NCI-H187 (cell line): ENCODE data around the gene C1orf74.

Experiments used
- DNase-seq, 2 experiments: peaks; one replicate each; lab custom pipeline; 2025; lab: John Stamatoyannopoulos, UW

The C1orf74 gene

GRCh38 chr1:209770636-209771415 lies 13.5 kb downstream of the C1orf74 start:
- no peak for DNase-seq

DNA sequence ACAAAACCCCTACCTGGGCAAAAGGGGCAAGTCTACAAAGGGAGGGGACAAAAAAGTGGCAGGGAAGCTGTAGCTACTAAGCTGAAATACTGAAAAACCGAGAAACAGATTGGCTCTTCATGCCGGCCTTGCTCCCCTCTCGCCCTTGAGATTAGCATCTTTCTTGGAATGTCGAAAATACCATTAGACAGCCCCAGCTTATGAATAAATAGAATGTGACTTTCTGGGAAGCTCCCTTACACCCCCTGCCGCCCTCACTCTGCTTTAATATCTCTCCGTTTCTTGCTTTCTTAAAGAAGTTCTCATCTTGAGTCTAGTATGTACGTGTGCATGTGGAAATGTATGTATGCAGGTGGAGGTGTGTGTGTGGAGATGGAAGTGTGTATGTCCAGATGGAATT lies 14.4 kb downstream of the C1orf74 start:
- DNase-seq: no peak

DNA sequence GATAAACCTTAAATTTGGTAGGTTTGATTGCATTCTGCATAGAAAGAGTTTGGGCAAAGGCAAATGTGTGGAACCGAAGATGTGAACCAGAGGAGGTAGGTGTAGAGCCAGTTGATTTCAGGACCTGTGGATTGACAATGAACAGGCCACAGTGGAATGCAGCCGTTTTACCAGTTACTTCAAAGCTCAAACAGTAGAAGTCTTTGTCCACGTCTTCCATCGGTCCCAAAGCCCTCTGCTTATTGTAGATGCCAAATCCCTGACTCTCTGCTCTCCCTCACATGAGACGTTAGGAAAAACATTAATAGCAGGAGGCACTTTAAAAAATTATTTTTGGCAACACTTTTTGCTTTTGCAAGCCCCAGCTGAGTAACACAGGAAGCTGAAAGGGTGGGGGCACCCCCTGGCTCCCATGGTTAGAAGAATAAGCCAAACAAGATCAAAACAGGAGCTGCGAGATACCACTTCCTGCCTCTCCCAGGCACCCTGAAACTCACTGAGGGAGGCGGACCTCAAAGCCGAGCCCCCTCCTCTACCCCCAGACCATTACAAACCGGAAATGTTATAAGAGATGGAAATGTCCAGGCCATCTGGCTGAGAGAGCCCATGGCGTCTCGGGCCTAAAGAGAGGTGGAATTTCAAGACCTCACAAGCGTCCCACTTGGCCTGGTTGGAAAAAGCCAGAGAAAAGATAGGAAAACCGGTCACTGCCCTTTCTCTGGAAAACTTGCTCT lies 15.0 kb downstream of the C1orf74 start:
- no peak for DNase-seq

- no peak for DNase-seq
These were observed 16.0 kb downstream of the C1orf74 start for GRCh38 chr1:209768354-209768774.

- no peak for DNase-seq
These were observed 16.7 kb downstream of the C1orf74 start for GRCh38 chr1:209767706-209768105.

GRCh38 chr1:209767096-209767495 lies 17.3 kb downstream of the C1orf74 start:
- DNase-seq: no peak

GRCh38 chr1:209766051-209766450 lies 18.3 kb downstream of the C1orf74 start:
- no peak for DNase-seq

DNA sequence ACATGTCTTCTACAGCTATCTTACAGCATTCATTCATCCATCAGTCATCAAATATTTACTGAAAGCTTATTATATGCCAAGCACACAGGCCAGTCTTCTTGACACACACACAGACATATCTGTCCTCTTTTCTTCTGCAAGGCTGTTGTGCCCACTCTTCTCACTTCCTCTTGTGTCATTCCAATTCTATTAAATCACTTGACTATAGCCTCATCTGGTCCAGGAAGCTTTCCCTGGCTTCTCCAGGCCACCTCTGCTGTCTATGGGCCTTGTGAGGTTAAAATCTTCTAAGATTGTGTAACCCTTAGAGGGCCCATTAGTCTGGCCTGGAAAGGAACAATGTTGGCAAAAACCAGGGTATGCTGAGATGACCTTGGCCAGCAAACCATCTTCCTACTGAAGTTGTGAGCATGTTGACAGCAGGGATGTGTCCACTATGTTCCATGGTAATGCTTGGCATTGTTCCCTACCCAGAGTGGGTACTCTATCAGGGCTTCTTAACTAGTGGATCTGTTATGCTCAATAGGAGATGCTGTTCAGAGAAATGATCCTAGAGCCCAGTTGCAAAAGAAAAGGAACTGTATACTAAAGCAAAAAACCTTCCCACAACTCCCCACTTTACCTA lies 23.2 kb downstream of the C1orf74 start:
- no peak for DNase-seq

DNA sequence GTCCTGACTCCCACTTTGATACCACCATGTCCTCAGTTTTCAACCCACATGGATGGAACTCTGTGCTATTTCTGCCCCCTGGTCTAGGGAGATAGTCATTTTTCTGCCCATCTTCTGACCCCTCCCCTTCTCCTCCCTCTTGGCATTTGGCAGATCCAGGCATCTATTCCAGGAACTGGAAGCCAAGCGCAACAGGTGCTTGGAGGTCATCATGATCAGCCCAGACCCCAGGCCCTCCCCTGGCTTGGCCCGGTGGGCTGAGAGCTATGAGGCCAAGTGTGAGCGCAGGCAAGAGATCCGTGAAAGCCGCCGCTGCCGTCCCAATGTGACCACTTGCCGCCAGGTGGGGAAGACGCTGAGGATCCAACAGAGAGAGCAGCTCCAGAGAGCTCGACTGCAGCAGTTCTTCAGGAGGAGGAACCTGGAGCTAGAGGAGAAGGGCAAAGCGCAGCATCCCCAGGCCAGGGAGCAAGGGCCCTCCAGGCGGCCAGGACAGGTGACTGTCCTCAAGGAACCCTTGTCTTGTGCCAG lies 24.5 kb downstream of the C1orf74 start:
- DNase-seq: no peak

GRCh38 chr1:209758400-209758799 lies 26.0 kb downstream of the C1orf74 start:
- DNase-seq: no peak

GRCh38 chr1:209756615-209757445 lies 27.5 kb downstream of the C1orf74 start:
- no peak for DNase-seq

- DNase-seq: no peak
These were observed 28.3 kb downstream of the C1orf74 start, which contains the start of gene TRAF3IP3 for GRCh38 chr1:209755926-209756614. TSS of gene TRAF3IP3 (plus strand) at chr1:209756053. CDS start at chr1:209760040, 3,987 bp downstream.

GRCh38 chr1:209755256-209755655 lies 29.1 kb downstream of the C1orf74 start:
- no peak for DNase-seq

DNA sequence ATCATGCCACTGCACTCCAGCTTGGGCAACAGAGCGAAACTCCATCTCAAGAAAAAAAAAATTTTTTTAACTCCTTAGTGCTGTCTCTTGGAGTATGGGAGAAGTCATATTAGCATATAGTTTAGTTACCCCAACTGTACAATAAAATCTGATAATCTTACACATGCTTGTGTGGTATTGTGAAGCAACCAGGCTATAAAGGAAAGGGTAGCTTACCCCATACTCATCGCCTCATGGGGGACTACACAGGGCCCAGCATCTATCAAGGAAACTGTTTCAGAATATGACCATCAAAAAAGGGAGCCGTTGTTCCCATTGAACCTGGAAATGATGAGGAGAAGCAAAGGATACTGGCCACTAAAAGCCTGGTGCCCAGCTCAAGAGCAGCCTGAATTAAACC lies 31.5 kb downstream of the C1orf74 start:
- DNase-seq: no peak

- DNase-seq: no peak
These were observed 32.6 kb downstream of the C1orf74 start for GRCh38 chr1:209751627-209752231.

GRCh38 chr1:209749670-209750323 lies 34.6 kb downstream of the C1orf74 start:
- no peak for DNase-seq

DNA sequence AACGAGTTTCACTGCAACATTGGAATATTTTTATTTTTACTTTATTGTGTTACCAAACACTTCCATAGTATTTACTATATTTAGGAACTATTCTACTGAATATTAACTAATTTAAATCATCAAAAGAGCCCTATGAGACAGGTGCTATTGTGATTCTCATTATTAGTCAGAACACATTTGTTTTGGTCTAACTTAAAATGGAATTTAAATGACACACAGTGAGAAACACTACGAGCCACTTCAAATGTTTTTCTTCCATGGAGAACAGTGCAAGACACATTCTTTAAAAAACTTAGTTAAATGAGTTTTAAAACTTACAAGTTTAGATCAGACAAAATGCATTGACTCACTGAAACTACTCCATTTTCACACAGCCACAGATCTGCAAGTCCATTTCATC lies 35.2 kb downstream of the C1orf74 start:
- DNase-seq: no peak

DNA sequence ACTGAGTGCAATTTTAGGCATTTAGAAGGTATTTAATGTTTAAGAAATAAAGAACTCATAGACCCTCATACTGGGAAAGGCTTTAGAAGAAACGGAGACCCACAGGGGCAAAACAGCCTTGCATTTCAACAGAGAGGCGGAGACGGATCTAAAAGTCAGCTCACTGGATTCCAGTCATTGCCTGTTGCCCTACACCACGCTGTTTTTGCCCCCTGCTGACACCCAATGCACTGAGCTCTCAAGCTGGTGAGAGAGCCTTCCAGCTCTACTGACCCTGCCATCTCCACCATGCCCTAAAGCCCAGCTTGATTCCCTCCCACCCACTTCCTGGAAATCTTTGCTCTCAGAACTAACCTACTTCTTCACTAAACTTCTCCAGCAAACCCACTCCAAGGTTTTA lies 35.7 kb downstream of the C1orf74 start:
- DNase-seq: no peak

- DNase-seq: no peak
These were observed 36.6 kb downstream of the C1orf74 start for GRCh38 chr1:209747580-209748262.
